OCI-LY3 (cell line): Measurements from ENCODE around the gene ASAH2.

ENCODE experiments used
- H2AFZ ChIP-seq: fragments of 200-600, 300-600 bp; shearing (Covaris generic); 2 replicates; pipeline ENCODE4 v1.6.0; 2014; ENCODE audit warnings: antibody characterized with exemption, low read depth, low read length
- H3K27ac ChIP-seq: fragments of 200-600, 300-600 bp; sonication (generic); 2 replicates; pipeline ENCODE4 v1.5.1; 2014; ENCODE audit warnings: mild to moderate bottlenecking, low read length, moderate library complexity, mixed read lengths
- H3K27me3 ChIP-seq: fragments of 200-600, 300-600 bp; sonication (generic); 2 replicates; pipeline ENCODE4 v1.6.1; 2014; ENCODE audit warnings: low read depth, low read length, mixed read lengths
- H3K36me3 ChIP-seq: fragments of 200-600, 300-600 bp; sonication (generic); replicated peaks from 2 replicates; pipeline ENCODE3; 2014; ENCODE audit warnings: low read depth, low read length, mixed read lengths
- H3K4me1 ChIP-seq: fragments of 300-600, 200-600 bp; sonication (generic); 2 replicates; pipeline ENCODE4 v1.6.1; 2014; ENCODE audit warnings: low read length, mixed read lengths
- H3K4me2 ChIP-seq: fragments of 200-600, 300-600 bp; sonication (generic); 2 replicates; pipeline ENCODE4 v1.6.1; 2014; ENCODE audit warnings: low read length, mixed read lengths
- H3K4me3 ChIP-seq: fragments of 300-600, 200-600 bp; sonication (generic); 2 replicates; pipeline ENCODE4 v1.5.1; 2014; ENCODE audit warnings: antibody characterized with exemption, mild to moderate bottlenecking, low read length, moderate library complexity
- H3K79me2 ChIP-seq: fragments of 300-600, 200-600 bp; shearing (Covaris generic); 2 replicates; pipeline ENCODE4 v1.6.1; 2014; ENCODE audit warnings: mild to moderate bottlenecking, low read length, mixed read lengths
- H3K9ac ChIP-seq: fragments of 300-600, 200-600 bp; shearing (Covaris generic); 2 replicates; pipeline ENCODE4 v1.6.0; 2014; ENCODE audit warnings: mild to moderate bottlenecking, low read length, moderate library complexity
- H3K9me3 ChIP-seq: fragments of 200-600, 300-600 bp; shearing (Covaris generic); 2 replicates; pipeline ENCODE4 v1.6.1; 2014; ENCODE audit warnings: low read length, mixed read lengths; ENCODE audit not compliant: insufficient read depth
- H4K20me1 ChIP-seq: fragments of 200-600, 300-600 bp; sonication (generic); 2 replicates; pipeline ENCODE4 v1.6.1; 2016; ENCODE audit warnings: low read length, mixed read lengths; ENCODE audit not compliant: insufficient read depth
- CTCF ChIP-seq: fragments of 200-600, 300-600 bp; sonication (generic); IDR thresholded peaks from 2 replicates; pipeline ENCODE4 v1.5.1; 2014; ENCODE audit warnings: antibody characterized with exemption, low read length, low read depth
- EZH2phosphoT487 ChIP-seq: fragments of 200-600 bp; shearing (Covaris generic); IDR thresholded peaks from 2 replicates; pipeline ENCODE4 v1.6.1; 2018; ENCODE audit warnings: antibody characterized with exemption, mixed run types, low read depth

Gene ASAH2

DNA sequence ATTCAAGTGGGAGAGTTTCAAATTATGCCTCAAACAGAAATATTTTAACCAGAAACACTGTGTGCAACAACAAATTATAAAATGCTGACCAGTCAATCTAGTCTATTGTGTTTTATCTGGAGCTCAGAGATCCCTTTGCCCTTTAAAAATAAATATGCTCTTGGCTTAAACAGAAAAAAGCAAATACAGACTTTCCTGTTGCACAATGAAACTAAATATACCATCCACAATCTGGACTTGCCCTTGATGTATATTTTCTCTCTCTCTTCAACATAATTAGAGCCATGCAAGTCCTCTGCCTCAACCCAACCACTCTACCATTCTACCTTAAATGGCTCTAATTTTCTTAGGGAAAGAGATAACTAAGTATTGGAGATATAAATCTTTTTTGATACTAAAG is 34.9 kb downstream of the ASAH2 start:
- Histone ChIP-seq H3K79me2 (no peaks in the 10 kb centered on the region), H3K9me3 (no peaks in the 10 kb centered on the region), H3K36me3 (no peaks in the 10 kb centered on the region), H4K20me1 (no peaks in the 10 kb centered on the region), H2AFZ (no peak overlapping the region), H3K9ac (no peak overlapping the region), H3K4me1 (peaks cover 26% of the 10 kb centered on the region), H3K27ac (peak overlapping the region; percentile 52), H3K4me2 (peak overlapping the region; percentile 69), H3K4me3 (peak overlapping the region; percentile 43; the same call in 1 of the 2 replicates), H3K27me3 (no peaks in the 10 kb centered on the region)
- TF ChIP-seq CTCF, result no peak
- no peak for TF ChIP-seq EZH2phosphoT487

DNA sequence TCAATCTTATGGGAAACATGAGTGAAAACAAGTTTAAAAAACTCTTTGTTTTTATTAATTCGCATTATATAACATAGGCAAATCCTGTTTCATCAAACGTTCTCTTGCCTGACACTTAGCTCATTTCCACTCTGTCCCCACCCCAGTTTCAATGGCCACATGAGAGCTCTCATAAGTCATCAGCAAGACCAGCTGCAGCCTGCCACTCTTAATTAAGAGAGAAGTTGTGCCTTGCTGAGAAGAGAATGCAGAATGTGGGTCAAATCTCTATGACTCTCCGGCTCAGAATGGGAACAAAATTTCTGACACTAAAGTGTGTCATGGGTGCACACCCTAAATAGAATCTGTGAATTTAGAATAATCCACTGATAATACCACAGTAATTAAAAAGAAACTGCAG is 39.6 kb downstream of the ASAH2 start:
- Histone ChIP-seq H3K4me2 (no peak overlapping the region), H3K27ac (no peak overlapping the region), H3K9ac (no peak overlapping the region), H3K4me1 (peaks cover 21% of the 10 kb centered on the region), H3K9me3 (no peaks in the 10 kb centered on the region), H4K20me1 (no peaks in the 10 kb centered on the region), H3K79me2 (no peaks in the 10 kb centered on the region), H3K27me3 (no peaks in the 10 kb centered on the region), H3K4me3 (no peak overlapping the region), H2AFZ (no peak overlapping the region), H3K36me3 (no peaks in the 10 kb centered on the region)
- TF ChIP-seq CTCF, result no peak

GRCh38 chr10:50210876-50211275 is 40.4 kb downstream of the ASAH2 start:
- H3K4me1 ChIP-seq, result peaks cover 16% of the 10 kb centered on the region
- H3K4me2 ChIP-seq, result no peak overlapping the region
- H3K9ac ChIP-seq, result no peak overlapping the region
- no peaks in the 10 kb centered on the region for H3K9me3 ChIP-seq
- H2AFZ ChIP-seq, result no peak overlapping the region
- H3K36me3 ChIP-seq, result no peaks in the 10 kb centered on the region
- TF ChIP-seq CTCF, result no peak
- no peaks in the 10 kb centered on the region for H3K79me2 ChIP-seq
- no peak overlapping the region for H3K4me3 ChIP-seq
- no peaks in the 10 kb centered on the region for H4K20me1 ChIP-seq
- H3K27me3 ChIP-seq, result no peaks in the 10 kb centered on the region
- no peak overlapping the region for H3K27ac ChIP-seq
